HepG2 (cell line): ENCODE measurements around the gene ELOVL2. TPM values are rescaled to one million over a fixed set of nuclear protein-coding genes. Genes with fewer than 3 reads are reported as not detected.

Experiments
- AKAP8 ChIP-seq: sonication (generic); formaldehyde crosslinking; IDR thresholded peaks from 2 replicates; pipeline ENCODE4 v1.5.1; 2020; ENCODE audit warnings: mild to moderate bottlenecking, missing genetic modification reagents
- ARID5B ChIP-seq: IDR thresholded peaks from 2 replicates; pipeline ENCODE4 v1.4.0; 2020; ENCODE audit warnings: mild to moderate bottlenecking, missing genetic modification reagents
- BRD4 ChIP-seq: sonication (generic); formaldehyde crosslinking; IDR thresholded peaks from 2 replicates; pipeline ENCODE4 v1.4.0; 2020; ENCODE audit warnings: missing genetic modification reagents
- BRF2 ChIP-seq: sonication (generic); formaldehyde crosslinking; IDR thresholded peaks from 2 replicates; pipeline ENCODE4 v1.8.1; 2022; ENCODE audit warnings: mild to moderate bottlenecking, missing genetic modification reagents
- CBFB ChIP-seq: sonication (generic); formaldehyde crosslinking; IDR thresholded peaks from 2 replicates; pipeline ENCODE4 v1.4.0; 2020; ENCODE audit warnings: missing genetic modification reagents
- CBX5 ChIP-seq: sonication (generic); formaldehyde crosslinking; IDR thresholded peaks from 2 replicates; pipeline ENCODE4 v1.4.0; 2020; ENCODE audit warnings: missing genetic modification reagents, borderline replicate concordance
- ELF3 ChIP-seq: IDR thresholded peaks from 2 replicates; pipeline ENCODE4 v1.6.1; 2016; ENCODE audit warnings: missing genetic modification reagents, missing compliant biosample characterization
- FOSL1 ChIP-seq: sonication (generic); formaldehyde crosslinking; IDR thresholded peaks from 2 replicates; pipeline ENCODE4 v1.9.0; 2021; ENCODE audit warnings: missing genetic modification reagents, borderline replicate concordance
- HDAC2 ChIP-seq: sonication (generic); formaldehyde crosslinking; IDR thresholded peaks from 2 replicates; pipeline ENCODE4 v1.4.0; 2020; ENCODE audit warnings: missing genetic modification reagents
- KDM1A ChIP-seq: IDR thresholded peaks from 2 replicates; pipeline ENCODE4 v1.6.1; 2016; ENCODE audit warnings: missing compliant biosample characterization
- MYPOP ChIP-seq: sonication (generic); formaldehyde crosslinking; IDR thresholded peaks from 2 replicates; pipeline ENCODE4 v1.8.1; 2023; ENCODE audit warnings: mild to moderate bottlenecking, moderate library complexity, missing genetic modification reagents
- NPAS2 ChIP-seq: sonication (generic); formaldehyde crosslinking; IDR thresholded peaks from 2 replicates; pipeline ENCODE4 v1.8.0; 2022; ENCODE audit warnings: mild to moderate bottlenecking, missing genetic modification reagents, borderline replicate concordance
- SIN3B ChIP-seq: fragments of 150-350 bp; IDR thresholded peaks from 2 replicates; pipeline ENCODE4 v1.6.1; 2014; ENCODE audit warnings: low read length
- SMAD1 ChIP-seq: sonication (generic); formaldehyde crosslinking; IDR thresholded peaks from 2 replicates; pipeline ENCODE4 v1.4.0; 2020; ENCODE audit warnings: missing genetic modification reagents, low read depth, mild to moderate bottlenecking, borderline replicate concordance
- SOX6 ChIP-seq, 2 experiments: fragments of 450-650 bp in 1 of 2; sonication (generic) in 1 of 2; formaldehyde crosslinking in 1 of 2; IDR thresholded peaks; 2 replicates each; pipeline versions ENCODE4 v1.4.0 to v1.6.1; 2017 to 2020; ENCODE audit warnings: antibody characterized with exemption in 1 of 2, mild to moderate bottlenecking in 1 of 2, missing genetic modification reagents in 1 of 2
- YEATS4 ChIP-seq: sonication (generic); formaldehyde crosslinking; IDR thresholded peaks from 2 replicates; pipeline ENCODE4 v1.4.0; 2020; ENCODE audit warnings: missing genetic modification reagents, borderline replicate concordance
- YY1 ChIP-seq: IDR thresholded peaks from 2 replicates; pipeline ENCODE4 v1.6.1; 2011; ENCODE audit warnings: low read length, low read depth, moderate library complexity, mild to moderate bottlenecking; ENCODE audit not compliant: insufficient read depth, insufficient replicate concordance
- ZNF138 ChIP-seq: sonication (generic); formaldehyde crosslinking; IDR thresholded peaks from 2 replicates; pipeline ENCODE4 v1.5.0; 2020; ENCODE audit warnings: mild to moderate bottlenecking, low read depth, missing genetic modification reagents
- ZNF260 ChIP-seq: sonication (generic); formaldehyde crosslinking; IDR thresholded peaks from 2 replicates; pipeline ENCODE4 v1.4.0; 2020; ENCODE audit warnings: missing genetic modification reagents, low read depth, mild to moderate bottlenecking, borderline replicate concordance
- ZNF510 ChIP-seq: sonication (generic); formaldehyde crosslinking; IDR thresholded peaks from 2 replicates; pipeline ENCODE4 v1.4.0; 2020; ENCODE audit warnings: low read depth, mild to moderate bottlenecking, missing genetic modification reagents
- ZNF737 ChIP-seq: sonication (generic); formaldehyde crosslinking; IDR thresholded peaks from 2 replicates; pipeline ENCODE4 v1.5.0; 2020; ENCODE audit warnings: missing genetic modification reagents, mild to moderate bottlenecking, borderline replicate concordance
- polyA plus RNA-seq, 8 experiments: library from polyadenylated mRNA; depleted of rRNA in 3 of 8; stranded (reverse) in 7 of 8; unstranded in 1 of 8; fragments of >200 nt; fragmentation: Illumina TruSeq in 4 of 8; extraction: Trizol in 4 of 8; gene quantifications; 2 replicates each; pipeline versions ENCODE4 v1.2.1 to v1.2.3, GENCODE V29; 2011 to 2016; ENCODE audit warnings: low read depth in 4 of 8, missing spikeins in 1 of 8, mixed read lengths in 1 of 8; ENCODE audit not compliant: insufficient read depth in 1 of 8
- total RNA-seq, 5 experiments: library from RNA; depleted of rRNA; stranded (reverse); fragments of >200 nt; fragmentation: Illumina TruSeq; extraction: Trizol; gene quantifications; 2 replicates each; pipeline ENCODE4 v1.2.3, GENCODE V29; 2016; ENCODE audit warnings: low read depth in 1 of 5
- TF ChIP-seq, protein P1 (sequence below): sonication (generic); formaldehyde crosslinking; IDR thresholded peaks from 2 replicates; pipeline ENCODE4 v1.8.0; 2023; ENCODE audit warnings: mild to moderate bottlenecking, missing genetic modification reagents

ELOVL2 gene
- total and polyA plus RNA-seq, 2 of the 13 experiments (the other 11 are each of a cell fraction or from before 2014, with no cell fraction given), result 43.6 to 65.4 TPM

- TF ChIP-seq YEATS4 (CRISPR knock-in tag), result peak; percentile 75
- TF ChIP-seq ZNF510 (CRISPR knock-in tag), result no peak
- 0 out of 2 replicates have a peak, but pooled peaks have one; percentile 14 for TF ChIP-seq SIN3B
- TF ChIP-seq SMAD1 (CRISPR knock-in tag), result peak; percentile 87; the same call in 1 of the 2 replicates
- TF ChIP-seq CBFB (CRISPR knock-in tag), result peak; percentile 52; the same call in 1 of the 2 replicates
- TF ChIP-seq ELF3, result 0 out of 2 replicates have a peak, but pooled peaks have one; percentile 18
- TF ChIP-seq ZNF260 (CRISPR knock-in tag), result no peak
- TF ChIP-seq NPAS2 (CRISPR knock-in tag), result no peak
- TF ChIP-seq ZNF138 (CRISPR knock-in tag), result peak; percentile 55; the same call in 1 of the 2 replicates
- 0 out of 2 replicates have a peak, but pooled peaks have one; percentile 37 for TF ChIP-seq FOSL1
- peak; percentile 84; the same call in 1 of the 2 replicates for TF ChIP-seq KDM1A (CRISPR knock-in tag)
- peak; percentile 40 for TF ChIP-seq BRD4
- peak; percentile 32; the same call in 1 of the 2 replicates for TF ChIP-seq CBX5 (CRISPR knock-in tag)
- no peak for TF ChIP-seq ZNF737 (CRISPR knock-in tag)
- TF ChIP-seq BRF2 (CRISPR knock-in tag), result peak; percentile 52; the same call in 1 of the 2 replicates
- TF ChIP-seq AKAP8, result no peak
- peak; percentile 84; the same call in 1 of the 2 replicates for TF ChIP-seq MYPOP
- TF ChIP-seq YY1, result peak; percentile 88
- no peak for TF ChIP-seq SOX6 (IDR thresholded peaks at IDR 0.05)
- peak; percentile 20 for TF ChIP-seq SOX6 (CRISPR knock-in tag; IDR thresholded peaks at IDR 0.05)
- TF ChIP-seq, protein P1, sequence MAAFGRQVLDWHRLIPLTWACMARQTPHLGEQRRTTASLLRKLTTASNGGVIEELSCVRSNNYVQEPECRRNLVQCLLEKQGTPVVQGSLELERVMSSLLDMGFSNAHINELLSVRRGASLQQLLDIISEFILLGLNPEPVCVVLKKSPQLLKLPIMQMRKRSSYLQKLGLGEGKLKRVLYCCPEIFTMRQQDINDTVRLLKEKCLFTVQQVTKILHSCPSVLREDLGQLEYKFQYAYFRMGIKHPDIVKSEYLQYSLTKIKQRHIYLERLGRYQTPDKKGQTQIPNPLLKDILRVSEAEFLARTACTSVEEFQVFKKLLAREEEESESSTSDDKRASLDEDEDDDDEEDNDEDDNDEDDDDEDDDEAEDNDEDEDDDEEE (CRISPR knock-in tag), result peak; percentile 74; the same call in 1 of the 2 replicates
- TF ChIP-seq HDAC2, result 0 out of 2 replicates have a peak, but pooled peaks have one; percentile 45
- TF ChIP-seq ARID5B (CRISPR knock-in tag), result peak; percentile 49; the same call in 1 of the 2 replicates
These were observed at the start of gene ELOVL2 (continued) for GRCh38 chr6:11043961-11044711.
